TTC549 (cell line): ENCODE data around the gene AP1G1.

ENCODE experiments used
- FAIRE-seq: peaks from 2 replicates; lab custom pipeline; 2012; peaks lifted over from hg19 to GRCh38; lab: Jason Lieb, UNC

AP1G1 gene

GRCh38 chr16:71754108-71754507 is 54.5 kb downstream of the AP1G1 start:
- no peak for FAIRE-seq

DNA sequence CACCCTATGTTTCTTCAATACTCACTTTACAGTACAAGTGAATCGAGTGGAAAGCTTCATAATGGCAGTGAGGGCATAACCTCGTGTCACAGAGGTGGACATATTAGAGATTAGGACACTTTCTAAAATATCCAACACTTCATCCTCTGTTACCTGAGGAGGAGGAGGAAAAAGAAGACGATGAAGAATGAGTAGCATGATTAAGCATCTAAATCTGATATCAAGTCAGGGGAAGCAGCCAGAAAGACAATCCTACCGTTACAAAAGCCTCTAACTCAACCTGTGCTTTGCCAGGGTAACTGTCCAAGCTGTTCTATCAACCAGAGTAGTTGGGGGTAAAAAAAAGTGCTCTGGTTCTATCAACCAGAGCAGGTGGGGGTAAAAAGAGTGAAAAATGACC is 60.4 kb downstream of the AP1G1 start:
- no peak for FAIRE-seq

DNA sequence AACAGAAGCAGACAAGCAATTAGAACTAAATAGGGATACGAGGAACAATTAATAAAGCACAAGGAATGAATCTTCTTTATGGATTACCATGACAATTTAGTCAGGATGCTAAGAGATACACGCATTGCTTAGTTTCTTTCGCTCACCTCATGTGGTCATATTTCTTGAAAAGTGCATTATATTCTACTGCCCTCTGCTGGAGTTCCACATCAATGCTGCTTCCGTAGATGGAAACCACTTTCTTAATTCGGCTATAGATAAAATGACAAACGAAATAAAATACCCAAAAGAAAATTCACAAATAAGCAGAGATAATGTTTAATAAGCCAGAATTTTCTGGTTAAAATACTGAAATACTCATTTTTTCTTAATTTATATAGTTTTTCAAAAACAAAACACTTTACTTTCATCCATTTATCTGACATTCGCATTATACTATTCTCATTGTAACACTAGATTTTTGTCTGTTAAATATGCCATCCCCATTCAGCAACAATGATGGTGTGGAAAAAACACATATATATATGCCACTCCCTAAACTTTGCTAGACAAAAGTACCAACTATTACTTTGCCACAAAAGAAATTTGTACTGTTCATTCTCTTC is 62.1 kb downstream of the AP1G1 start:
- FAIRE-seq: peak; percentile 84

- no peak for FAIRE-seq
These were observed 69.8 kb downstream of the AP1G1 start for GRCh38 chr16:71738855-71739254.

DNA sequence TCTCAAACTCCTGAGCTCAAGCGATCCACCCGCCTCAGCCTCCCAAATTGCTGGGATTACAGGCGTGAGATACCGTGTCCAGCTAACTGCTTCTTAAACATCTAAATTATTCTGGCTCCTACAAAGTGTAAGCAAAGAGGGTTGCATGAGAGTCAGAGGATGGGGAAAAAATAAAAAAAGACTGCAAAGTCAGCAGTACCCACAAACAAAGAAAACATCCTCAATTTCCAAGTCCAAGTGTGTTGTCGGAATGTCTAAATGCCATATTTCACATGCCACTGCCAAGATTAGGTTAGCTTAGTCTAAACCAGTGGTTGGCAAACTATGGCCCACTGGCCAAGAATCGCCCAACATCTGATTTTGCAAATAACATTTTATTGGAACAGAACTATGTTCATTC is 71.1 kb downstream of the AP1G1 start:
- no peak for FAIRE-seq

GRCh38 chr16:71734511-71734910 is 74.1 kb downstream of the AP1G1 start:
- FAIRE-seq: no peak

GRCh38 chr16:71732587-71732986 is 76.0 kb downstream of the AP1G1 start:
- FAIRE-seq: no peak

GRCh38 chr16:71727551-71728324 is 80.9 kb downstream of the AP1G1 start:
- no peak for FAIRE-seq

DNA sequence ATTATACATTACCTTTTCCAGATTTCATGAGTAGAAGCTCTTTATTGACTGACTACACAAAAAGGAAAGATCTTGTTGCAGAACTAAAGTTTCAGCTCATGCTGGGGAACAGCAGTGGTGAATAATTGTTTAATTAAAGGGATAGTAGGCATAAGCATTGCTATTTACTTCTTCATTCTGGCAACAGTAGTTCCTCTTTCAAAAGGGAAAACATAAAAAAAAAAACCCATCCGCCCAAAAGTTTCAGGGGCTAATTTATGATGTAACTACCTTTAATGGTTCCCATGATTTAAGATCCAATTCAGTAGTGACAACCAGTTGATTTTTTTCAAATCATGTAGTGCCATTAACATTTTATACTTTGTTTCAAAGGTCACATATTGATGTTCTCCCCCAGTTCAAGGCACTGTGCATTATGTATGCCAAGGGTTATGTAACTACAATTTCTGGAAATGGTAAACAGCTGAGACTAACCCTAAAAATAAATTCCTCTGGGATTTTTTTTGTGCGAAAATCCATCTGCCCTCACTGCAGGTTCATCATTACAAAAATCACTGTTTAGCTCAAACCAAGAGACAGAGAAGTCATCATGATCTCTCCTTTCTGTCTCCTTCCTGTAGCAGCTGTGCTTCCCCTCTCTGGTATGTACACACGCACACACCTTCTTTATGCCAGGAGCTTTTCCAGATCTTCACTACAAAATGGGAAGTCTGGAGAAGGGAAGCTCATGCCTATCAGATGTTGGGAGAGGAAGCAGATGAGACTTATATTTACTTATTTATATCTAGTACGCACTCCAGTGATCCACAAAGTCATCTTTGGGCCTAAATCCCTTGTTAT is 81.9 kb downstream of the AP1G1 start:
- FAIRE-seq: no peak

DNA sequence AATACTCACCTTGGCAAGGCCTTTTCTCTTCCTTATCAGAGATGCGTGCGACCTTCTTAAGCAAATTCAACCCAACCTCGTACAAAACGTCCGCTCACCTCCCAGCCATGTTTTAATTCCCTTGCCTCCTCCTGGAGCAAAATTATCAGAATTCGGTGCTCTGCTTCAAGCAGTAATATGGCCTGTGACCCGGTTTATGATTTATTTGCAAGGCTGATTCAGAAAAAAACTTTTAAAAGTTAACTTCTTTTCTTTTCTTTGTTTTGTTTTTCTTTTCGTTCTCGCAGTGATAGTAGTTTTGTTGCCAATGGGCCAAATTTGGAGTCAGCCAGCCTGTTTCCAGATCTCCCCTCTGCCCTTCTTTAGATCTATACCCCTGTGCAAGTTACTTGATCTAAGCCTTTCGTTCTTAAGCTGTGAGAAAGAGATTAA is 84.3 kb downstream of the AP1G1 start, which contains the start of gene PHLPP2:
Gene PHLPP2, minus strand, starts transcription at position 382 of the 432 bp plus-strand sequence. CDS start 9,906 bp downstream, outside the sequence.
- no peak for FAIRE-seq

DNA sequence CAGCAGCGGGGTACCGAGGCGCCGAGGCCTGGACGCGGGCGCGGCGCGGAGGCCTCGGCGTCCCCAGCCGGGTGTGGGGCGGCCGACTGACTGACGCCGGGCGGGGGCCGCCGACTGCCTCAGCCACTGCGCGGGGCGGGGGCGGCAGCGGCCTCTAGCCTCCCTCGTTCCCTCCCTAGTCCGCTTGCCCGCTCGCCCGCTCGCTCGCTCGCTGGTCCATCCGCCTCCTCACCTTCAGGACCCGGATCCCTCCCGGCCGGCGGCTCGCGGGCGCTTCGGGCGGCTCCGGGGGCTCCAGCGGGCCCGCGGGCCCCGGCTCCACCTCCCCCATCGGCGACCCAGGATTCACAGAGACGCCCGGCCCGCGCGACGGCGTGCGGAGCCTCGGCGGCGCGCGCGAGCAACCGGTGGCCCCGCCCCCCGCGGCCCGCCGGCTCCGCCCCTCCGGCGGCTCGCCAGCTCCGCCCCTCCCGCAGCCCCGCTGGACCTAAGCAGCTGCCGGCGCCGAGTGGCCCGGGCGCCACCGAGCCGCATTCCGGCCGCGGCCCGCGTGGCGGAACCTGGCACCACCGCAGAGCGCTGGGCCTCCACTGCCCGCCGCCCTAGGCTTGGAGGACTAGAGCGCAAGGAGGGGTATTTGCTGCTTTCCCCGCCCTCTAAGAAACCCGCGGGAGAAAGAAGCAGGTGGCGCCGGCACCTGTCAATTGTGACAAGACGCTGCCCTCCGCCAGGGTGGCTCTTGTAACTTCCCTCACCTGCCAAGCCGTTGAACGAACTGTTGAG is 84.9 kb downstream of the AP1G1 start:
- no peak for FAIRE-seq

GRCh38 chr16:71722801-71723536 is 85.7 kb downstream of the AP1G1 start:
- FAIRE-seq: no peak

DNA sequence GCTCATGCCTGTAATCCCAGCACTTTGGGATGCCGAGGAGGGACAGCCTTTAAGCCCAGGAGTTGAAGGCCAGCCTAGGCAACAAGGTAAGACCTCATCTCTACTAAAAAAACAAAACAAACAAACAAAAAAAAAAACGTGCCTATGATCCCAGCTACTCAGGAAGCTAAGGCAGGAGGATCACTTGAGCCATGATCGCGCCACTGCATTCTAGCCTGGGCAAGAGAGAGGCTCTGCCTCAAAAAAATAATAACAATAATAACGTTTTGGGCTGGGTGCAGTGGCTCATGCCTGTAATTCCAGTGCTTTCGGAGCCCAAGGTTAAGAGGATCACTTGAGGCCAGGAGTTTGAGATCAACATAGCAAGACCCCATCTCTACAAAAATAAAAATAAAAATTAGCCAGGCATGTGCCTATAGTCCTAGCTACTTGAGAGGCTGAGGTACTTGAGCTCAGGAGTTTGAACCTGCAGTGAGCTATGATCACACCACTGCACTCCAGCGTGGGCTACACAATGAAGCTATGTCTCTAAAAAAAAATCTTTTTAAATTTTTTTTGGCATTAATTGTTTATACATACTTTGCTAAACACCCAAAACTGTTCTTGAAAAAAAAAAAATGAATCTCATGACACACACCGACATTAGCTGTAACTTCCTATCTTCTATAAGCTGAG is 87.4 kb downstream of the AP1G1 start:
- no peak for FAIRE-seq

GRCh38 chr16:71712501-71712900 is 96.1 kb downstream of the AP1G1 start:
- no peak for FAIRE-seq

DNA sequence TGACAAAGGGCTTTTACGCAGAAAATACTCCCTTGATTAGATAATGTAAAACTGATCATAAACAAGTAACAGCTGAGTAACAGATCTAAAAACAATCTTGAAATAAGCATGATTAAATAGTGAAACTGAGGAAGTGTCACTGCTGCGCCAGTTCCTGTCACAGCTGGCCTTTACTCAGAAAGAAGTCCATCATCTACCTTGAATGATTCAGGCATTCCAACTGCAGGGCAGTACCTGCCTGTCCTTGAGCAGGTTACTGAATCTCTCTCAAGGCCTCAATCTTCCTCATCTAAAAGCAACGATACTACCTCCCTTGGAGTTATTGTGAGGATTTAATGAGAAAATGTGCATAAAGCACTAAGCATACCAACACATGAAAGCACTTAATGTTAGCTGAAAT is 96.8 kb downstream of the AP1G1 start:
- no peak for FAIRE-seq

DNA sequence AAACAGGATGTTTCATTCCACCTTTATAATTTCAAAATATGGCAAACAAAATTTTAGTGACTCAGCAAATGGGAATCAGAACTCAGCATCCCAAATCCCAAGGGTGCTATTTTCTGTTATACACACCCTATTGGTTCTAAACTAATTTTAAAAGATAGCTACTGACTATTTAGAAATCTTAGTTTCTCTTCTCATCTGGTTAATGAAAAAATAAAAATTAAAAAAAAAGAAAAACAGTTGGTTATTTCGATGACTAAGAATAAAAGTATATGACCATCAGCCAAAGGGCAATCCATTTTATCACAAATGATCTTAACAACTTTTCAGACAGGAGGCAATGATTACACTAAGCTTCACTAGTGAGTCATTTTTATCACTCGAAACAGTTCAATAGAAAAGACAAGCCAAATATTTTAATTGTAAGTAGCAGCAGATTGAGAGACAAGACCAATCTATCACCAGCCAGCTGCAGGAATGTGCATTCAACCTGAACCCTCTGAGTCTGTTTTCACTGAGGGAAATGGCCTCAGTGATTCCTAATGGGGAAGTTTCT is 99.3 kb downstream of the AP1G1 start:
- no peak for FAIRE-seq

DNA sequence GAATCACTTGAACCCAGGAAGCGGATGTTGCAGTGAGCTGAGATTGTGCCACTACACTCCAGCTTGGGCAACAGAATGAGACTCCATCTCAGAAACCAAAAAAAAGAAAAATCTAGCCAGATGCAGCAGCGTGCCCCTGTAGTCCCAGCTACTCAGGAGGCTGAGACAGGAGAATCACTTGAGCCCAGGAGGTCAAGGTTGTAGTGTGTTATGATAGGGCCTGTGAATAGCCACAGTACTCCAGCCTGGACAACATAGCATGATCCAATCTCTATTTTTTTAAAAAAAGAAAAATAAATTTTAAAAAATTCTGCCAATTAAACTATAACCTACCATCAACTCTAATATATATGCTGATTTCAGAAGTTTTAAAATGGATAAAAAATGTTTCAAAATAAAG is 99.9 kb downstream of the AP1G1 start:
- no peak for FAIRE-seq

GRCh38 chr16:71707199-71707598 is 101.4 kb downstream of the AP1G1 start:
- no peak for FAIRE-seq

- no peak for FAIRE-seq
These were observed 102.6 kb downstream of the AP1G1 start for GRCh38 chr16:71706046-71706445.

- FAIRE-seq: no peak
These were observed 105.3 kb downstream of the AP1G1 start for GRCh38 chr16:71703333-71703732.

GRCh38 chr16:71700831-71701230 is 107.8 kb downstream of the AP1G1 start:
- no peak for FAIRE-seq
